WTC11 (cell line): ENCODE measurements around the gene BNC2. TPM values are rescaled to one million over a fixed set of nuclear protein-coding genes. Genes with fewer than 3 reads are reported as not detected.

ENCODE experiments used
- ATAC-seq: fragments of 200-7000 bp; cut with Tn5 transposase; 2 replicates; pipeline ENCODE4 v1.10.0; 2021; ENCODE audit warnings: mild to moderate bottlenecking, moderate library complexity
- CTCF ChIA-PET: fragments of 300-600 bp; sonication (Branson Sonifier 250); formaldehyde crosslinking; loops from one replicate; lab custom pipeline; 2021; ENCODE audit warnings: antibody characterized with exemption; lab: Charles Lee
- POLR2A ChIA-PET: fragments of 350-600 bp; sonication (Branson Sonifier 250); formaldehyde crosslinking; loops from one replicate; lab custom pipeline; 2021; ENCODE audit warnings: antibody characterized with exemption; lab: Charles Lee
- DNase-seq: peaks from one replicate; pipeline ENCODE4 v3.0.0; 2021; ENCODE audit warnings: low spot score
- H3K27ac Mint-ChIP-seq: 2 replicates; pipeline ENCODE4 v1.8.0; 2021; ENCODE audit warnings: mixed read lengths
- H3K27me3 Mint-ChIP-seq: 2 replicates; pipeline ENCODE4 v1.8.0; 2021; ENCODE audit warnings: low read depth, mild to moderate bottlenecking, moderate library complexity, mixed read lengths
- H3K36me3 Mint-ChIP-seq: 2 replicates; pipeline ENCODE4 v1.8.0; 2021; ENCODE audit warnings: mixed read lengths
- H3K4me1 Mint-ChIP-seq: 2 replicates; pipeline ENCODE4 v1.8.0; 2022; ENCODE audit warnings: mixed read lengths
- H3K4me3 Mint-ChIP-seq: 2 replicates; pipeline ENCODE4 v1.8.0; 2021; ENCODE audit warnings: mild to moderate bottlenecking, moderate library complexity, mixed read lengths
- H3K9me3 Mint-ChIP-seq: 2 replicates; pipeline ENCODE4 v1.8.0; 2021; ENCODE audit warnings: mixed read lengths
- AFF4 ChIP-seq: sonication (generic); formaldehyde crosslinking; IDR thresholded peaks from 2 replicates; pipeline ENCODE4 v1.8.1; 2023; ENCODE audit warnings: mild to moderate bottlenecking, missing genetic modification reagents, borderline replicate concordance
- AR ChIP-seq: fragments of 250-450 bp; sonication (Bioruptor Pico); IDR thresholded peaks from 2 replicates; pipeline ENCODE4 v1.9.0; 2021; ENCODE audit warnings: mild to moderate bottlenecking
- CDX4 ChIP-seq: fragments of 250-450 bp; sonication (Bioruptor Pico); IDR thresholded peaks from 2 replicates; pipeline ENCODE4 v1.9.0; 2021; ENCODE audit warnings: moderate library complexity, mild to moderate bottlenecking, inconsistent platforms, borderline replicate concordance
- CTCF ChIP-seq: fragments of 200-600 bp; IDR thresholded peaks from 2 replicates; pipeline ENCODE4 v1.8.0; 2022; ENCODE audit warnings: antibody characterized with exemption
- E2F4 ChIP-seq: sonication (generic); formaldehyde crosslinking; IDR thresholded peaks from 2 replicates; pipeline ENCODE4 v1.8.1; 2022; ENCODE audit warnings: low read depth, mild to moderate bottlenecking, moderate library complexity, missing genetic modification reagents, borderline replicate concordance
- E2F5 ChIP-seq: sonication (generic); formaldehyde crosslinking; IDR thresholded peaks from 2 replicates; pipeline ENCODE4 v1.8.1; 2022; ENCODE audit warnings: mild to moderate bottlenecking, moderate library complexity, missing genetic modification reagents
- GABPB1 ChIP-seq: sonication (generic); formaldehyde crosslinking; IDR thresholded peaks from 2 replicates; pipeline ENCODE4 v1.8.1; 2023; ENCODE audit warnings: mild to moderate bottlenecking, missing genetic modification reagents
- GTF2I ChIP-seq: fragments of 250-450 bp; sonication (Bioruptor Pico); conservative IDR thresholded peaks from 2 replicates; pipeline ENCODE4 v1.4.0; 2021; ENCODE audit warnings: mild to moderate bottlenecking
- NFATC4 ChIP-seq: fragments of 250-450 bp; sonication (Bioruptor Pico); IDR thresholded peaks from 2 replicates; pipeline ENCODE4 v1.9.0; 2021; ENCODE audit warnings: mild to moderate bottlenecking
- RELA ChIP-seq: sonication (generic); formaldehyde crosslinking; IDR thresholded peaks from 2 replicates; pipeline ENCODE4 v1.8.1; 2022; ENCODE audit warnings: missing genetic modification reagents, mild to moderate bottlenecking, borderline replicate concordance
- SP1 ChIP-seq: sonication (generic); formaldehyde crosslinking; conservative IDR thresholded peaks from 2 replicates; pipeline ENCODE4 v1.8.1; 2022; ENCODE audit warnings: missing genetic modification reagents
- TP53 ChIP-seq: sonication (generic); formaldehyde crosslinking; IDR thresholded peaks from 2 replicates; pipeline ENCODE4 v1.8.1; 2023; ENCODE audit warnings: mild to moderate bottlenecking, missing genetic modification reagents
- USF1 ChIP-seq: sonication (generic); formaldehyde crosslinking; IDR thresholded peaks from 2 replicates; pipeline ENCODE4 v1.8.0; 2022; ENCODE audit warnings: mild to moderate bottlenecking, missing genetic modification reagents
- USF2 ChIP-seq: sonication (generic); formaldehyde crosslinking; IDR thresholded peaks from 2 replicates; pipeline ENCODE4 v1.8.1; 2023; ENCODE audit warnings: mild to moderate bottlenecking, missing genetic modification reagents, moderate library complexity
- ZNF232 ChIP-seq: sonication (generic); formaldehyde crosslinking; IDR thresholded peaks from 2 replicates; pipeline ENCODE4 v1.8.0; 2022; ENCODE audit warnings: mild to moderate bottlenecking, missing genetic modification reagents
- ZNF281 ChIP-seq: sonication (generic); formaldehyde crosslinking; IDR thresholded peaks from 2 replicates; pipeline ENCODE4 v1.8.0; 2023; ENCODE audit warnings: mild to moderate bottlenecking, missing genetic modification reagents
- ZNF396 ChIP-seq: fragments of 250-450 bp; sonication (Bioruptor Pico); IDR thresholded peaks from 2 replicates; pipeline ENCODE4 v1.8.0; 2021; ENCODE audit warnings: mild to moderate bottlenecking, moderate library complexity, borderline replicate concordance
- ZNF671 ChIP-seq: fragments of 250-450 bp; sonication (Bioruptor Pico); IDR thresholded peaks from 2 replicates; pipeline ENCODE4 v1.8.0; 2021; ENCODE audit warnings: mild to moderate bottlenecking
- ZSCAN18 ChIP-seq: fragments of 250-450 bp; sonication (Bioruptor Pico); IDR thresholded peaks from 2 replicates; pipeline ENCODE4 v2.1.2; 2022; ENCODE audit warnings: mild to moderate bottlenecking, moderate library complexity
- total RNA-seq: library from RNA; stranded (reverse); gene quantifications from 3 replicates; pipeline ENCODE4 v1.2.3, GENCODE V29; 2021

The BNC2 gene
- total RNA-seq, 1 experiment from 2014 or later: 33.3 TPM

- TF ChIP-seq ZNF396 (CRISPR knock-in tag): no peak
- TF ChIP-seq NFATC4: no peak
- TF ChIP-seq AFF4 (CRISPR knock-in tag): no peak
- no peak for TF ChIP-seq CTCF
- no peak for TF ChIP-seq RELA (CRISPR knock-in tag)
- no peak for TF ChIP-seq GTF2I (CRISPR knock-in tag)
- TF ChIP-seq ZNF232 (CRISPR knock-in tag): no peak
Observed at GRCh38 chr9:16690628-16691027, 179.8 kb downstream of the BNC2 start (continued).

- Mint-ChIP-seq H3K9me3 (no peaks in the 10 kb centered on the region), H3K27ac (peak overlapping the region; percentile 78), H3K27me3 (no peaks in the 10 kb centered on the region), H3K36me3 (no peaks in the 10 kb centered on the region), H3K4me1 (peaks cover 67% of the 10 kb centered on the region), H3K4me3 (no peak overlapping the region)
- ATAC-seq: no peak
- ChIA-PET POLR2A (no interaction called here), CTCF (no interaction called here)
- DNase-seq: no peak
- no peak for TF ChIP-seq SP1 (CRISPR knock-in tag)
- TF ChIP-seq E2F4 (CRISPR knock-in tag): no peak
- no peak for TF ChIP-seq USF2 (CRISPR knock-in tag)
- no peak for TF ChIP-seq E2F5 (CRISPR knock-in tag)
- no peak for TF ChIP-seq ZNF671 (CRISPR knock-in tag)
- no peak for TF ChIP-seq GABPB1 (CRISPR knock-in tag)
- no peak for TF ChIP-seq USF1 (CRISPR knock-in tag)
- TF ChIP-seq TP53 (CRISPR knock-in tag): no peak
- TF ChIP-seq ZNF281 (CRISPR knock-in tag): no peak
- no peak for TF ChIP-seq CDX4 (CRISPR knock-in tag)
- no peak for TF ChIP-seq AR (CRISPR knock-in tag)
- no peak for TF ChIP-seq ZSCAN18 (CRISPR knock-in tag)
Observed at GRCh38 chr9:16690205-16690604, 180.3 kb downstream of the BNC2 start.
